ENCODE results near the gene GAL3ST2.
"Not testable (repeated sequence)": the region's sequence is repeated elsewhere in the genome, so short reads cannot be mapped to it uniquely, and the experiment has no call there.

The GAL3ST2 gene

GRCh38 chr2:241748468-241749256 lies 28.0 kb upstream of the GAL3ST2 start:
- DNase-seq: no peak

GRCh38 chr2:241750076-241750840 lies 26.4 kb upstream of the GAL3ST2 start:
- DNase-seq: no peak

GRCh38 chr2:241751152-241751551 lies 25.5 kb upstream of the GAL3ST2 start:
- DNase-seq: no peak

DNA sequence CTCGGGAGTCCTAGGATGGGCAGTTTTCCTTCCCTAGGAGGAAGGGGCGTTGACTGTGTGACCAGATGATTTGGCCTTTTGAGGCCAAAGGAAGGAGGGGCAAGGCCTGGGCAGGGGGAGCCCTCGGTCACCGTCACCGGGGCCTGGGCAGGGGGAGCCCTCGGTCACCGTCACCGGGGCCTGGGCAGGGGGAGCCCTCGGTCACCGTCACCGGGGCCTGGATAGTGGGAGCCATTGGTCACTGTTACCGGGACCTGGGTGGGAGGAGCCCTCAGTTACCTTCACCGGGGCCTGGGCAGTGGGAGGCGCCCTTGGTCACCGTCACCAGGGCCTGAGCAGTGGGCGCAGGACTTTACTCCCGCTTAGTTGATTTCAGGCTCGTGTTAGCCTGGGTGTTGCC lies 24.8 kb upstream of the GAL3ST2 start:
- no peak for DNase-seq

GRCh38 chr2:241752253-241752652 lies 24.4 kb upstream of the GAL3ST2 start:
- no peak for DNase-seq

DNA sequence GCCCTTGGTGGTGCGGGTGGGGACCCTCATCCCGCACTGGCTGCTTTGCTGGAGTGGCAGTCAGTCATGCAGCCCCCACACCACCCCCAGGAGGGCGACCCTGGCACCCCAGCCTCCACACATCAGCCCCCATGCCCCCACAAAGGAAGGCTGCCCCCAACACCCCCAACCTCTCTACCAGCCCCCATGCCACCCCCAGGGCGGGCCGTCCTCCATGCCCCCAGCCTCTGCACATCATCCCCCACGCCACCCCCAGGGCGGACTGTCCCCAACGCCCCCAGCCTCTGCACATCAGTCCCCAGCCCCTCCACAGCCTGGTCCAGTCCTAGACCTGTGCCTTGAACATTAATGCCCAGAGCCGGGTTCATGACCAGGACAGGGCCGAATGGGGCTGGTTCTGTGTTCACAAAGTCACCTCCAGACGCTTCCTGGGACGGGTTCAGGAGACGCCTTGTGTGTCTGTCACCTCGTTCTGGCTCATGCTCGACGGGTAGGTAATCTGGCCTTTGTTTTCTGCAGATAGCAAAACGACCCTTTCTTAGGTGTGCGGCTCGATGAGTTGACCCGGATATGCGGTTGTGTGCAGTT lies 23.8 kb upstream of the GAL3ST2 start:
- DNase-seq: no peak

GRCh38 chr2:241753493-241753892 lies 23.1 kb upstream of the GAL3ST2 start:
- no peak for DNase-seq

- no peak for DNase-seq
These were observed 22.6 kb upstream of the GAL3ST2 start for GRCh38 chr2:241754042-241754441.

DNA sequence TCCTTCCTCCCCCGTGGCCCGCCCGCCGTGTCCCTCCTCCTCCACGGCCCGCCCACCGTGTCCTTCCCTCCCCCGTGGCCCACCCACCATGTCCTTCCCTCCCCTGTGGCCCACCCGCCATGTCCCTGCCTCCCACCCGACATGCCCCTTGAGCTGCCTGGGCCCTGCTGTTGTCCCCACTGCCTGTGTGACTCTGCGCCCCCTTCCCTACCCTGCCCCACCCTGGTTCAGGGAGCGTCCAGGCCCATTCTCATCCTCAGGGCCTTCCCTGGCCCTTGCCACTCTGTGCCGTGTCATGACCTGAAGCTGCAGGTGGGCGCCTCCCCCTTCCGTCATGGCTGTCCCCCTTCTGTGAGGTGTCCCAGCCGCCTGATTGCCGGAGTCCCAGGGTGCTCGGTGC lies 21.5 kb upstream of the GAL3ST2 start:
- DNase-seq: no peak

- no peak for DNase-seq
These were observed 20.8 kb upstream of the GAL3ST2 start for GRCh38 chr2:241755777-241756176.

DNA sequence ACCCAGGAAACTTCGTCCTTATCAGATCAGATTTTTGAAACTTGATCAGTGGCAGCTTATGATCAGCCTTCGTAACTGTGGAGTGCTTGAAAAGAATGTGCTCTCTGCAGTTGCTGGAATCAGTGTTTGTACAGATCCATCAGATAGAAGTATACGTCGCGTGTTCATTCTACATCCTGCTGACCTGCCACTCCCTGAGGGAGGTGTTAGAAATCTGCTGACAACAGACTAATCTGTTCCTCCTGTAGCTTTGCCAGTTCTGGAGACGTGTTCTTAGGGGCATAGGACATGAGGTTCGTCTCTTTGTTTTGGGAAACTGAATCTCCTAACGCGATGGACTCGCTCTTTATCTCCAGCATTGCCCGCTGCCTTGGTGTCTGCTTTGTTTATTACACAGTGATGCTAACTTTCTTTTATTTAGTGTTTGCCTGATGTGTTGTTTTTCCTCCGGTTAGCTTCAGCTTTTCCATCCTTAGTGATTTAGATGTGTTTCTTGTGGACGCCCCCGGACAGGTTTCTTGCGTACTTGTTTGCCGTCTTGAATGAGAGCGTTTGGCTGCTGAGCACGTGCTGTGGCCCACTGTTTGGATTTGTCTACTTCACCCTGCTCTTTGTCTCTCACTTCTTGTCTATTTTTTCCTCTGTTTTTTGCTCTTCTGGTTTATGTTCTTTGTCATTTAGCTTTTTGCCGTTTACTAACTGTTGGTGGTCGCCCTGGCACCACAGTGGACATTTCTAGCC lies 17.4 kb upstream of the GAL3ST2 start:
- DNase-seq: no peak

DNA sequence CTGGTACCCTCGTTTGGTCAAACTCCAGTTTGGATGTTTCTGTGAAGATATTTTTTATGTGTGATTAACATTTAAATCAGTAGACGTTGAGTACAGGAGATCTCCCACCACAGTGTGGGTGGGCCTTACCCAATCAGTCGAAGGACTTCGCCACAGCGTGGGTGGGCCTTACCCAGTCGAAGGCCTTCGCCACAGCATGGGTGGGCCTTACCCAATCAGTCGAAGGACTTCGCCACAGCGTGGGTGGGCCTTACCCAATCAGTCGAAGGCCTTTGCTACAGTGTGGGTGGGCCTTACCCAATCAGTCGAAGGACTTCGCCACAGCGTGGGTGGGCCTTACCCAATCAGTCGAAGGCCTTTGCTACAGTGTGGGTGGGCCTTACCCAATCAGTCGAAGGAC lies 16.7 kb upstream of the GAL3ST2 start:
- not testable (repeated sequence) for DNase-seq

DNA sequence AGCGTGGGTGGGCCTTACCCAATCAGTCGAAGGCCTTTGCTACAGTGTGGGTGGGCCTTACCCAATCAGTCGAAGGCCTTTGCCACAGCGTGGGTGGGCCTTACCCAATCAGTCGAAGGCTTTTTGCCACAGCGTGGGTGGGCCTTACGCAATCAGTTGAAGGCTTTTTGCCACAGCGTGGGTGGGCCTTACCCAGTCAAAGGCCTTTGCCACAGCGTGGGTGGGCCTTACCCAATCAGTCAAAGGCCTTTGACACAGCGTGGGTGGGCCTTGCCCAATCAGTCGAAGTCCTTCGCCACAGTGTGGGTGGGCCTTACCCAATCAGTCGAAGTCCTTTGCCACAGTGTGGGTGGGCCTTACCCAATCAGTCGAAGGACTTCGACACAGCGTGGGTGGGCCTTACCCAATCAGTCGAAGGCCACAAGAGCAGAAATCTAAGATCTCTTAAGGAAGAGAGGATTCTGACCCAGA lies 16.3 kb upstream of the GAL3ST2 start:
- DNase-seq: no peak

GRCh38 chr2:241762321-241762932 lies 14.2 kb upstream of the GAL3ST2 start:
- no peak for DNase-seq

DNA sequence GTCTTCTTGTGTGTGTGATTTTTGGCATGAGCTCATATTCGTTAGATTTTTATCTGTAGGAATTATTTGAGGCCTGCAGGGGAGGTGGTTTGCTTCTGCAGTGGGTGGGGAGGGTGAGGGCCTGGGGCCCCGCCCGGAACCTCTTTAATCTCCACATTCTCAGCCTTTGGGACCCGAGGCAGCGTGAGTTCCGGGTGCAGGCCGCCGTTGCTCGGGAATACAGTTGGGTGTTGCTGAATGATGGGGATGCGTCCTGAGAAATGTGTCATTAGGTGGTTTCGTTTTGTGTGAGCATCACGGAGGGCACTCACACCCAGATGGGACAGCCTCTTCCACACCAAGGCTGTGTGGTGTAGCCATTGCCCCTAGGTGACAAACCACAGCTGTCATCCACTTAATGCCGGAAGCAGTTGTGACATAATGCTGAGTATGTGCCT lies 13.7 kb upstream of the GAL3ST2 start:
- peak; percentile 17 for DNase-seq

GRCh38 chr2:241763551-241764274 lies 12.9 kb upstream of the GAL3ST2 start:
- no peak for DNase-seq

DNA sequence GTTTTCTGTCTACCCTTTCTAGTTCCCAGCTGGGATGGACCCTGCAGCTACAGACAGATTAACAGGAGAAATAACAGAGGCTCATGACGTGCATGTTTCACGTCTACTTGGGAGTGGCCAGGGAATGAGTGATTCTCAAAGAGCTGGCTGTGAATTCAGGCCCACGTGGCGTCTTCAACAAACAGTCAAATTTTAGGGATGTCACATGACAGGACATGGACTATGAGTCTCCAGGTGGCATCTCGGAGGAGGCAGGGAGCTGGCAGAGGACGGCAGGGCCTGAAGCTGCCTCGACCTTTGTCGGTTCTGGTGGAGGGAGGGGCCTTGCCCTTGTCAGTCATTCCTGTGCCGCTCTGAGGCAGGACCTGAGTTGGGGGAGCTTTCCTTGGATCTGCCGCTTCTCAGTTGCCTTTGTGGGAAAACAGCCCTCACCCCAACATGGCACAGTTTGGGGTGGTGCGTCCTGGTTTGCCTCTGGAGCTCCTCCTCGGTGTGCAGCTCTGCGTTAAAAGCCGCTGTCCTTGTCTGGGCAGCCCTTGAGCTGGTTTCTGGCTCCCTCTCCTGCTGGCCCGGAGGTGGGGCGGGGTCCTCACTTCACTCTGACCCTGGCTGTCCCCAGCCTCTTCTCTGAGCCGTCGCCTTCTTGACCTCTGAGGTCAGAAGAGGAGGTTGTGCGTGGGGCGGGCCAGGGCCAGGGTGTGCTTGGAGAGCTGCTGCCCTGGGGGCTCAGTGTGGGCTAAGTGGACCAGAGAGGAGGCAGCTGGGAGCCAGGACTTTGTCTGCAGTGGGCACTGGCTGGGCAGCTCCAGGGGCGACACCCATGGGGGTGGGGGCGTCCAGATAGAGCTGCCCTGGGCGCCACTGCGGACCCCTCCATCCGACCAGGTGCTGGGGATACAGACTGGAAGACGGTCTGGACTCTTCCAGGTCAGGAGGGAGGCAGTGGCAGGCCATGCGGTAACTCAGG lies 12.1 kb upstream of the GAL3ST2 start:
- DNase-seq: no peak

GRCh38 chr2:241767464-241768250 lies 9.0 kb upstream of the GAL3ST2 start:
- DNase-seq: no peak

- no peak for DNase-seq
These were observed 8.3 kb upstream of the GAL3ST2 start for GRCh38 chr2:241768251-241768711.

- no peak for DNase-seq
These were observed 7.8 kb upstream of the GAL3ST2 start for GRCh38 chr2:241768850-241769249.

Measured in activated T-cell treated with anti-CD3 and anti-CD28 coated beads for 4 hours (primary cell).